Smooth muscle cell of the brain vasculature (primary cell): ENCODE measurements around the gene VPS18.
A peak's percentile ranks its signal among the peaks of the same experiment; 100 is the strongest.

Experiments
- DNase-seq: peaks from one replicate; pipeline ENCODE4 v3.0.0-alpha.2; 2012; ENCODE audit warnings: low read depth, low spot score

VPS18 gene

DNA sequence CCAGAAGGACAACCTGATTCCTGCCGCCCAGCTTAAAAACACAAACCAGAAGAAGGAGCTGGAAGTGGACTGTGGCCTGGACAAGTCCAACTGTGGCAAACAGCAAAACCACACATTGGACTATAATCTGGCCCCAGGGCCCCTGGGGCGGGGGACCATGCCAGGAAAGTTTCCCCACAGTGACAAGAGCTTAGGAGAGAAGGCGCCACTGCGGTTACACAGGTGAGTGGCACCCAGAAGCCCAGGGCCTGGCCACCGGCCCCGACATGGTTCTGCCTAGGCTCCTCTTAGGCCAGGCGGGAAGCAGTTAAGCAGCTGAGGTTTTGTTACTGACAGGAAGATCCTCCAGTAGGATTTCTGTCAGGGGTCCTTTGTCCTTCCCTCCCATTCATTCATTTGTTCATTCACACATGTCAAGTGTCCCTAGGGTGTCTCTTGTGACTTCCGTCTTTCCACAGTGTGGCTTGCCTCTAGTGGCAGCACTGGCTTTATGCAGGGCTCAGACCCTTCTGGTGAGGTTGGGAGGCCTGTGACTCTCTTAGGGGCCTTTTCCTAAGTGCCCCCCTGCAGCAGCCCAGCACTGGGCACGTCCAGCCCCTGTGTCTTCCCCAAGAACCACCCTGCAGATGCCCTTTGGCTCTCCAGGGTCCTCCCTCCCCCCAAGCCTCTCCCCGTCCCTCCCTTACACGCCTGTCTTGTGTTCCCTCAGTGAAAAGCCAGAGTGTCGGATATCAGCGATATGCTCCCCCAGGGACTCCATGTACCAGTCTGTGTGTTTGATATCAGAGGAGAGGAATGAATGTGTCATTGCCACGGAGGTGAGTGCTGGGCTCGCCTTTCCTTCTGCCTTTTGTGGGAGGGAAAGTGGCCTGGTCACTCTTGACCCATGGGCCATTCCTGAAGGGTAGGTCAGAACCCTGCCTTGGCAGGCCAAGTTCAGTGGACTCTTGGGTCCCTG, 42.7 kb downstream of the VPS18 start:
- no peak for DNase-seq

DNA sequence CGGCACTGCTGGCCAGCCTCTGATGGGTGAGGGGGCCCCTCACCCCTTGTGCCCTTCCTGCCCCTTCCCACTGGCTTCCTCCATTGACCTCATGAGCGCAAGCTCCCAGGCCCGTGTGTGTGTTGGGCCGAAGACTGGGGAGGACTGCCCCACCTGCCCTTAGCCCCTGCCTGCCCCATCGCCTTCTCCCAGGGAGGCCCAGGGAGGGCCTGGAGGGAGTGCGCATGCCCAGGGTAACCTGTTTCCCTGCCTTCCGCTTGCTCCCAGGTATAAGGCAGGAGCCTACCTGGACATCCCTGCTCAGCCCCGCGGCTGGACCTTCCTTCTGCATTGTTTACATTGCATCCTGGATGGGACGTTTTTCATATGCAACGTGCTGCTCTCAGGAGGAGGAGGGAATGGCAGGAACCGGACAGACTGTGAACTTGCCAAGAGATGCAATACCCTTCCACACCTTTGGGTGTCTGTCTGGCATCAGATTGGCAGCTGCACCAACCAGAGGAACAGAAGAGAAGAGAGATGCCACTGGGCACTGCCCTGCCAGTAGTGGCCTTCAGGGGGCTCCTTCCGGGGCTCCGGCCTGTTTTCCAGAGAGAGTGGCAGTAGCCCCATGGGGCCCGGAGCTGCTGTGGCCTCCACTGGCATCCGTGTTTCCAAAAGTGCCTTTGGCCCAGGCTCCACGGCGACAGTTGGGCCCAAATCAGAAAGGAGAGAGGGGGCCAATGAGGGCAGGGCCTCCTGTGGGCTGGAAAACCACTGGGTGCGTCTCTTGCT, 43.7 kb downstream of the VPS18 start:
- no peak for DNase-seq

DNA sequence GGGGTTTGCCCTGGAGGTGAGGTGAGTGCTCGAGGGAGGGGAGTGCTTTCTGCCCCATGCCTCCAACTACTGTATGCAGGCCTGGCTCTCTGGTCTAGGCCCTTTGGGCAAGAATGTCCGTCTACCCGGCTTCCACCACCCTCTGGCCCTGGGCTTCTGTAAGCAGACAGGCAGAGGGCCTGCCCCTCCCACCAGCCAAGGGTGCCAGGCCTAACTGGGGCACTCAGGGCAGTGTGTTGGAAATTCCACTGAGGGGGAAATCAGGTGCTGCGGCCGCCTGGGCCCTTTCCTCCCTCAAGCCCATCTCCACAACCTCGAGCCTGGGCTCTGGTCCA, 44.3 kb downstream of the VPS18 start:
- no peak for DNase-seq

DNA sequence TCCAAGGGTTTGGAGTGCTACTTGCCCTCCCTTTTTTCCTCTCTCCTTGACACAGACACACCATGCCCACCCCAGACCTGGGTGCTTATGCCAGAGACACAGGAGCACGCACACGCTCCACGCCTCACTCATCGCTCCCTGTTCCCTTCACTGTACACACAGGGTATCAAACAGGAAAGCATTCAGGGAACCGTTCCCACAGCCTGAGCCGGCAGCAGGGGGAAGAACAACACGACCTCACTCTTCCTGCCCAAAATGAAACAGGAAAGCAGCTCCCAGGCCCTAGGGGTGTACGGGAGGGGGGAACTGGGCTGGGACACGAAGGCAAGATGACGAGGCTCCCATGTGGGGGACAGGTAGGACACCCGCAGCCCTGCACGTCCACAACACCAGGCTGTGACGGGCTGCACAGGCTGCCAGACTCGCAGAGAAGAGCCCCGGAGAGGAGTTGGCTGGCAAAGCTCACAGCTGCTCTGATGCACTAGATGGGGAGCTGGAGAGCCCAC, 46.1 kb downstream of the VPS18 start:
- no peak for DNase-seq

DNA sequence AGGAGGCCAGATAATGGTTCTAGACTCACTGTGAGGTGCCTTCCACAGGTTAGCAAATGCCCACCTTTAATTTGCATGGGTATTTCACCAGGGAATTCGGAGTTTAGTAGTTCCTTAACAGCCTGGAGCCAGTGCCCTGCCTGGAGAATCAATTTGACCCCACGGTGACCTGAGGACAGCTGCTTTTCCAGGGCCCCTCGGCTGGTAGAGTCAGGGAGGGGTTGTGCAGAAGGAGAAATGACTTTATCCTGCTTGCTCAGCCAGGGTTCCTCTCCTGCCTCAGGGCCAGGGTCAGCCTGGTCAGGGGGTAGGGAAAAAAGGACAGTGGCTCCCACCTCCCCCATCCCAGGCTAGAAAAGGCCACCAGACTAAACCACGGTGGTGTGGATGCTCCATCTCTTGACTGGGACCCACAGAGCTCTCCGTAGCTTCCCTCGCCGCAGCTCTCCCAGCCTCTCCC, 46.8 kb downstream of the VPS18 start:
- DNase-seq = no peak

DNA sequence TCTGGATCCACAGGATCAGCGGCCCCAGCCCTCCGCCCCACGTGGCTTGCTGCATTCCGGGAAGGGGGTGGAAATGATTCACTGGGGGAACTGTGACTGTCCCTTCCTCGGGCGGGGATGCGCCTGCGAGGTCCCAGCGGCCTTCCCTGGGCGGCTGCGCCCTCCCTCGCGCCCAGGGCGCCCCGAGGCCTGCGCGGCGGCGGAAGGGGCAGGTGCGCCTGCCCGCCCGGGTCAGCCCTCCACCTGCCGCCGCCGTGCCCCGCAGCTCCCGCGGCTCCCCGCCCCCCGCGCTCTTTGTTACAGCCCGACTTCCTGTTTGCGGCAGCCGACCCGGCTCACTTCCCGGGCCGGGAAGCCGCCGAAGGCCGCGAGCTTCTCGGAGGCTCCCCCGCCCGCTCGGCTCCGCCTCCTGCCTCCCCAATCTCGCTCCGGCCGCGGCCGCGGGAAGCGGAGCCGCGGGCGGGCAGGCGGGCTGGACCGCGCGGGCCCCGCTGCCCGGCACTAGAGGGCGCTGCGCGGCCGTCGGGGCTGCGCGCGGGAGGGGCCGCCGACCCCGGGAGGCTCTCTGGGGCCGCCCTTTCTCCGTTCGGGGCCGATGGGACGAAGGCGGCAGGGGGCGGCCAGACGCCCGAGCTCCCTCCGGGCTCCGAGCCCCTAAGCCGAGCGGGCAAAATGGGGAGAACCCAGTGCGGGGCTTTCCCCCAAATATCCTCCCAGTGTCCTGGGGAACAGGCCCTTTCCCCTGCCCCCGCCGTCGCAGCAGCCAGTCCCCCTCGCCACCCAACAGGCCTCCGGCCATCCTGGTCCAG, 47.5 kb downstream of the VPS18 start:
- DNase-seq = no peak

DNA sequence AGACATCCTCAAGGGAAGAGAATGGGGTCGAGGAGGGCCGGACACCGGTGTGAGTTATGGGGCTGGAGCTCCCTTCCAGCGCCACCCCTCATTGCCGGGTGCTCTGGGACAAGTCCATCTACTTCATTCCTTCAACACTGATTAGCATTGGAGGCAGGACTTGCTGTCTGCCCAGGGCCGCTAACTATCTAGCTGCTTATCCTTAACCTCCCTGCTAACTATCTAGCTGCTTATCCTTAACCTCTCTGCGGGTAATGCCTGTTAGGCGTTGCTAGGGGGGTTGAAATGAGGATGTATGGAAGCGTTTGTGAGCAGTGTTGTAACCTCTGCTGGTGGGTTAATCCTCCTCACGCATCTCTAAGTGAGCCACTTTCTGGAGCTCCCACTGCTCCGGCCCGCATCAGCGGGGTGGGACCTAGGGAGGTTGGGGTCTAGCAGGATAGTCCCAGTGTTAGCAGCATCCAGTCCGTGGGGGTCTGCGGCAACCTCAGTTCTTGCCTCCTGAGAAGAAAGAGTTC, 48.1 kb downstream of the VPS18 start:
- DNase-seq = no peak

DNA sequence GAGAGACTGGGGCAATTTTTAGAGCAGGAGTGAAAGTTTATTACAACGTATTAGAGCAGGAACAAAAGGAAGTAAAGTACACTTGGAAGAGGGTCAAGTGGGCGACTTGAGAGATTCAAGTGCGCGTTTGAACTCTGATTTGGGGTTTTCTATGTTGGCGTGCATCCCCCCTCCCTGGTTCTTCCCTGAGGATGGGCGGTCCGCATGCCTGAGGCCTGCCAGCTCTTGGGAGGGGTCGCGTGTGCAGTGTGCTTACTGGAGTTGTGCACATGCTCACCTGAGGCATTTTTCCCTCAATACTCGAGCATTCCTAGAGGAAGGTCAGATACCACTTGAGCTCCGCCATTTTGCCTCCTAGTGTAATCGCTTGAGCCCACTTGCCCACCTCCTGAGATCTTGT, 48.6 kb downstream of the VPS18 start:
- no peak for DNase-seq

DNA sequence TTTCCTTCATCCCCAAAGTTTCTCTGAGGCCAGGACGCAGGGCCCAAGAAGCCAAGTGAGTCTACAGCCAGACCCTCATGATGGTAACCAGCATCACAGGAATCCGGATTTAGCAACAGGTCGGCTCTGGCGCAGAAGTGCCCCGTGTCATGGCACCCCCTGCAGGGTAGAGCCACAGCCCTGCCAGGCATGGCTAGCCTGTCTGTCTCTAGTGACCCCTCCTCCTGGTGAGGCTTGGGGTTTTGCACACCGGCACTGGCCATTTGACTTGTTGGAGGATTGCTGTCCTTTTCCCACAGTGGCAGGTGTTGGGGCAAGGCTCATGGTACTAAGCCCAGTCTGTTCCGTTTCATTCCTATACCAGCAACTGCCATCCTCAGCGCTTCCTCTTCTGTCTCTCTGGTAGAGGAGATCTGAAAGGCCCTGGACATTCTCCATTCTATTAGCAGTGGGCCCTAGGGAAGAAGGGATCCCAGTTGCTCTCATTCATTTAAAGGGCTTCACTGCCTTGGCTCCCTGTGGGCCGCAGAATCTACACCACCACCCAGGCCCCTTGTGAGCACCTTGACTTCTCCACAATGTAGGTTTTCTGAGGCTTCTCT, 49.6 kb downstream of the VPS18 start:
- DNase-seq = no peak

DNA sequence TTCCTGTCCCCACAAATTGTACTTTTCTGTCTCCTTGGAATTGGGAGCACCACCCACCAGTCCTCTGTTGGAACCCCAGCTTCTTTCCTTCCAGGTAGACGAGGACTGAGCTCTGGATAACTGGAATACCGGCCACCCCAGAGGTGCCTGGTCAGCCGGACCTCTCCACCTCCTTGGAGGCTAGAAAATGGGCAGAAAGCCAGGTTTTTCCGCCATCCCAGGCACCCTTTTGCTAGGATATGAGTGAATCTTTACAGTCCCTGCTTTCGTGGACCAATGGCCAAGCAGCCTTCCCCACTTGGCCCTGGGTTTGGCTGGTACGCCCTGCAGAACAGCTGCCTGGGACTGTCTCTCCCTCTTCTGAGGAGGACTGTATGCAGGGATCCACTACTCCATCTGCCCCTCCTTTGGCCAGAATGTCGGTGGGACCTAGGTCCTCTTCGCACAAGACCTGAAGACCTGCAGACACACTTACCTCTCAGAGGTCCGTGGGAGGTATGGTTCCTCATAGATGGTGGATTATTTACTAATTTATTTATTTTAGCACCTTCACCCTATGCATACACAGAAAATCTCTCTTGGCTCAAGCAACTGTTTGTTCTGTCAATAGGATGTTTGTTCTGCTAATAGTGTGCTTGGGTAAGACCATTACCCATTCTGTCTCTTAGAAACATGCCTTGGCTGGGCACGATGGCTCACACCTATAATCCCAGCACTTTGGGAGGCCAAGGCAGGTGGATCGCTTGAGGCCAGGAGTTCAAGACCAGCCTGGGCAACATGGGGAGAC, 50.5 kb downstream of the VPS18 start:
- DNase-seq = no peak

DNA sequence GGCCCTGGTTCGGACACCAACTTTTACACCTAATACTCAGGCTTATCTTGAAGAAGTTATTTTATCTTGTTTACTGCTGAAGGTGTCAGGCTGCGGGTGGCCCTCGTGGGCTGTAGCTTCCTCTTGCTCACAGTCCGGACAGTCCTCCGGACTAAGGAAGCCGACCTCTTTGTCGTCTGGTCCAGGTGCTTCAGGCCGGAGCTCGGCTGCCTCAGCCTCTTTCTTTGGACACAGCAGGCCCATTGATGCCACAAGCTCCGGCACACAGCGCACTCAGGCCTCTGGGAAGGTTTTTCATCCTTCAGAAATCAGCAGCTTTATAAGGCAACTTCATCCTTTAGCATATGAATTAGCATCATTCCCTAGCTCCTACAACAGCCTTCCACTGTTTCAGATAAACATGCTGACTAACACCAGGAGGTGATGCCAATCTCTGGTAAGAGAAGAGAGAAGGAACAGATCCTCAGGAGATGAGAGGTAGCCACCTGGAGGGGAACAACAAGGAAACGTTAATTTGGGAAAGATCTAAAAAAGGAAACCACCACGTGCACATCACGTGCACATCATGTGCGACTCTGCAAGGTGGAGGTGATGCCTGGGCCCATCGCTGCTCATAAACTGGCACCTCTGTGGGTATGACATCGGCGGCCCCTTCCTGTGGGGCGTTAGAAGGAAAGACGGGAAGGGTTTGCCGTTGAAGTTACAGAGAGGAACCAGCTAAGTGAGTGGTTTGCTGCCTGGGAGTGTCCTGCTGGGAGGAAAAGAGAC, 54.6 kb downstream of the VPS18 start:
- DNase-seq = no peak

DNA sequence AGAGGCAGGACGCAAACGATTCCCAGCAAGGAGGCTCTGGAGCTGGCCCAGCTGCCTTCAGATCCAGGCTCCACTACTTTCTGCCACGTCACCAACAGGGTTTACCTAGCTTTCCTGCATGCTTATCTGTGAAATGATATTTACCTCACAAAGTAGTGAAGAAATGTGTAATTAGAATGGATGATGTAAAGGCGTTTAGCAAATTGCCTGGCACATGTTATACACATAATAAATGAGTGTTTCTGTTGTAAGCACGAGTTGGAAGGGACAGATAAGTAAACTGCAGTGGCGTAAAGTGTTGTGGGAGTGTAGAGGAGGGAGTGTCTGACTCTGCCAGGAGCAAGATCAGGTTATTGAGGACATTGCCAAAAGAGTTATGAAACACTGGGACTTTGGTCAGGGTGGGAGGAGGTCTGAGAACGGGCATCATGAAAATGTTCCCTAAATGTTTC, 55.5 kb downstream of the VPS18 start:
- no peak for DNase-seq

DNA sequence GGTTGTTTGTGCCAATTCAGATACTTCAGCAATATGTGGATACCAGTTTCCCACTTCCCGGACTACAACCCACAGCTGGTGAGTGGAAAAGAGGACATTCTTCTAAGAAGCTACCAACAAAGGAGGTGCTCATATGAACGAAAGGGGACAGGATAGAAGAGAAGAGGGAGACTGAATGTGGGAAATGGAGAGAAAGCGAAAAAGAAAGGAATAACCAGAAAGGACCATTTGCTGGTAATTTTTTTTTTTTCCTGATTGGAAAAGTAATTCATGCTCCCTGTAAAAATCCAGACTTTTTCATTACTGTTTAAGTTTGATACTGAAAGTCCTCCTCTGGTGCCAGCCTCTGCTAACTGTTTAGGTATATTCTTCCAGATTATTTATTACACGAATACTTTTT, 57.5 kb downstream of the VPS18 start:
- no peak for DNase-seq

DNA sequence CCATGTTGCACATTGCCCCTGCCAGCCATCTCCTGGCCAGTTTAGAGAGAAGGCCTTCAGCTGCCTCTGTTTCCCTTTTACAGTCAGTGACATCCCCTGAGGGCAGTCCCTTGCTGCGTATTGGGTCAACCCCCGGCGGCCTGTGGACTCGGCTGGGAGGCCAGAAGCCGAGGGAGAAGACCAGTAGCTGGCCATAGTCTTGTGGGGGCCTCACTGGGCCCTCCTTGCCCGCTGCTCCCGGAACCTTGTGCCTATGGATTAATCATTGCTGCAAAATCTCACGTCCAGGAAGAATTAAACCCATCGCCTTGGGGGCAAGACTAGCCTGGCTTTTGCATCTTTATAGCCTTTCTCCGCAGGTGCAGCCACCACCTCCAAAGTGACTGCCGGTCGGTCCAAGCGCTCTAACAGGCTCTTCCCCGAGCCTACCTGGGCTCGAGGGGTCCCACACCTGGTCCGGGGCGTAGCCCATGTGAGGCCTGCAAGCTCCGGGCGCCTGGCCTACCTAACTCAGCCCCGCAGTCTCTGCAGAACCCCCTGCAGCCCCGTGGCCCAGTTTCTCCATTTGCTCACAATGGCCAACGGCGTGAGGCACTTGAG, 58.2 kb downstream of the VPS18 start:
- DNase-seq = no peak

DNA sequence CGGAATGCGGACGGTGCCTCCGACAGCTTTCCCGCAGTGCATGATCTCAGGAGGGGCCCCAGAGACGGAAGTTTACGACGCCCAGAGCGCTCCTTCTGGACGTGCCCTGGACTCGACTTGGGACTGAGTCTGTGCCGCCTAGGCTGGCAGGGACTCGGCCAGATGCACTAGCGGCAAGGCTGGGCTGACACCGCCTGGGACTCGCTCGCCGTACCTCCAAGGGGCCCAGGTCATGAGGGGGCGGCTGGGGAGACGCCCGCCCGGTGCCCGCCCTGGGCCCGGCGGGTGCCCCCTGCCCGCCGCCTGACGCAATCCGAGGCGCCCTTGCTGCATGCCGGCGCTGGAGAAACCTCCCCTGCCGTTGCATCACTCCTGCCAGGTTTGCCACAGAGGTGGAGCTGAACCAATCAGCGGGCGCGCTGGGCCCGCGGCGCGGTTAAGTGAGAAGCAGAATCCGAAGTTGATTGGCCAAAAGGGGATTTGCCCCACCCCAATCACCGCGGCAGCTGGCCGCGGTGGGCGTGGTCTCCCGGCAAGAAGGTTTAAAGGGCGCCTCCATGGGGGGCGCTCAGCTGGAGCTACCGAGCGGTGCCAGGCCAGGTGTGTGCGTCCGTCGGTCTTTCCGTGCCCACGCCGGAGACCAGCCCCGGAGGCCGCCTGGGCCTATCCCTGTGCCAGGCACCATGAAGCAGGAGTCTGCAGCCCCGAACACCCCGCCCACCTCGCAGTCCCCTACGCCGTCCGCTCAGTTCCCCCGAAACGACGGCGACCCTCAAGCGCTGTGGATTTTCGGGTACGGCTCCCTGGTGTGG, 58.9 kb downstream of the VPS18 start, which contains the start of gene CHAC1:
Gene CHAC1 (plus strand): TSS at position 571 of the 812 bp plus-strand sequence. CDS start 113 bp downstream, at position 684.
- DNase-seq = peak; percentile 82
